ENCODE measurements around the gene ERICH6. TPM values are rescaled to one million over a fixed set of nuclear protein-coding genes. Genes with fewer than 3 reads are reported as not detected.
"Not testable (repeated sequence)": the region's sequence is repeated elsewhere in the genome, so short reads cannot be mapped to it uniquely, and the experiment has no call there.

ERICH6 gene
- total RNA-seq, 2 experiments from 2014 or later: not detected

GRCh38 chr3:150623945-150624344 lies 79.8 kb downstream of the ERICH6 start:
- H3K27ac Mint-ChIP-seq: peak overlapping the region; percentile 35
- H3K4me3 Mint-ChIP-seq: no peak overlapping the region
- no peaks in the 10 kb centered on the region for H3K27me3 Mint-ChIP-seq
- no peaks in the 10 kb centered on the region for H3K9me3 Mint-ChIP-seq
- peaks cover 14% of the 10 kb centered on the region for H3K36me3 Mint-ChIP-seq
- no peak for DNase-seq
- peaks cover 22% of the 10 kb centered on the region for H3K4me1 Mint-ChIP-seq

DNA sequence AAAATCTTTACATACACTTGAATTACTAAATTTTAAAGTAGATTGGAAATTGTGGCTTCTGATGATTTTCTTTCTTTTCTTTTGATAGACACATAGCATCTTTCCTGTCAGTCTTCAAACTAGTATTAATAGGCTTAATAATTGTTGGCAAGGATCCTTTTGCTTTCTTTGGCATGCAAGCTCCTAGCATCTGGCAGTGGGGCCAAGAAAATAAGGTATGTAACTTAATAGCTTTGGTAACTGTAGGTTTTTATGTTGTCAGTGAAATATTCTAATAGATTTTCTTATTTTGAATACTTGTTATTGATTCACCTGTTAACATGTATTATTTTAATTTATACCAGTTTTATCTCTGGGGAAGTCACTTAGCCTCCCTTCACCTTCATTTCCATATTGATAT lies 80.8 kb downstream of the ERICH6 start:
- not testable (repeated sequence) for DNase-seq

GRCh38 chr3:150620002-150620689 lies 83.6 kb downstream of the ERICH6 start:
- peaks cover 28% of the 10 kb centered on the region for H3K36me3 Mint-ChIP-seq
- DNase-seq: no peak
- no peaks in the 10 kb centered on the region for H3K27me3 Mint-ChIP-seq
- H3K4me3 Mint-ChIP-seq: no peak overlapping the region
- H3K9me3 Mint-ChIP-seq: peaks cover 2% of the 10 kb centered on the region
- peaks cover 29% of the 10 kb centered on the region for H3K4me1 Mint-ChIP-seq
- no peak overlapping the region for H3K27ac Mint-ChIP-seq

More for the DNA sequence above, 80.8 kb downstream of the ERICH6 start:
- H3K27me3 Mint-ChIP-seq, H3K9me3 Mint-ChIP-seq, H3K4me3 Mint-ChIP-seq, H3K27ac Mint-ChIP-seq: not testable (repeated sequence)
- Mint-ChIP-seq H3K36me3 (peaks cover 23% of the 10 kb centered on the region), H3K4me1 (peaks cover 27% of the 10 kb centered on the region)

GRCh38 chr3:150613709-150614480 lies 89.8 kb downstream of the ERICH6 start:
- no peak overlapping the region for H3K27ac Mint-ChIP-seq
- DNase-seq: no peak
- H3K36me3 Mint-ChIP-seq: peaks cover 63% of the 10 kb centered on the region
- no peaks in the 10 kb centered on the region for H3K27me3 Mint-ChIP-seq
- H3K4me1 Mint-ChIP-seq: peaks cover 54% of the 10 kb centered on the region
- H3K4me3 Mint-ChIP-seq: no peak overlapping the region
- H3K9me3 Mint-ChIP-seq: peaks cover 3% of the 10 kb centered on the region

- peaks cover 54% of the 10 kb centered on the region for H3K4me1 Mint-ChIP-seq
- peaks cover 56% of the 10 kb centered on the region for H3K36me3 Mint-ChIP-seq
- no peak for DNase-seq
- peaks cover 3% of the 10 kb centered on the region for H3K9me3 Mint-ChIP-seq
- no peaks in the 10 kb centered on the region for H3K27me3 Mint-ChIP-seq
- H3K27ac Mint-ChIP-seq: no peak overlapping the region
- no peak overlapping the region for H3K4me3 Mint-ChIP-seq
These were observed 90.7 kb downstream of the ERICH6 start for GRCh38 chr3:150613034-150613433.

DNA sequence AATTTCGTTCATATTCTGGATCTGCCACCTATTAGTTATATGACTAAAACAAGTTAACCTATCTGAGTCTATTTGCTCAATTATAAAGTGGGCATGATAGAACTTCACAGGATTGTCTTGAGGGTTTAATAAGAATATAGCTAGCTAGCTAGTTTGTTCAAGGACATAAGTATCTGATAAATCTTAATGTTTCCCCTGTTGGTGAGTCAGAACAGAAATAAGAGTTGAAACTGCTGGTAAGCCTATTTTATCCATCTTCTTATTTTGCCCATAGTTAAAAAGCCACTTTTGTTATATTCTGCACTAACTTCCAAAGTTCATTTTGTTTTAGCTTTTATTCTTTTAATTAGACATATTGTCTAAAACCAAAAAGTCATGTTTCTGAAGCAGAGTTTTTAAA lies 91.2 kb downstream of the ERICH6 start:
- peaks cover 3% of the 10 kb centered on the region for H3K9me3 Mint-ChIP-seq
- no peak overlapping the region for H3K4me3 Mint-ChIP-seq
- H3K27ac Mint-ChIP-seq: no peak overlapping the region
- no peaks in the 10 kb centered on the region for H3K27me3 Mint-ChIP-seq
- peaks cover 55% of the 10 kb centered on the region for H3K36me3 Mint-ChIP-seq
- peaks cover 58% of the 10 kb centered on the region for H3K4me1 Mint-ChIP-seq
- DNase-seq: no peak

DNA sequence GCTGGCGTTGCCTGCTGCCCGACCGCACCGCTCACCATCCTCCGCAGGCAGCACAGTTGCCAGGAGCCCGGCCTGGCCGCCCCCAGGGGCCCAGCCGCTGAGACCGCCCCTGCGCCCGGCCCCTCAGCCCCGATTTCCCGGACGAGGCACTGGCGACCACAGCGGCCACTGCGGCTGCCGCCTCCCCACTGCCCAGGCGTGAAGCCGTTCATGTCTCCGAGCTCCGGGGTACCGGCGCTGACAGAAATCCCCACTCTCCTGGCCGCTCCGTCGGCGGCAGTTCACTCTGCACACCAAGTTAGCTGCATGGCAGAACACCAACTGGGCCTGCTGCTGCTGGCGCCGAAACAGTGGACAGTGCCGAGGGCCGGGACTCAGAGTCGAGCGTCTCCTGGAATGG lies 92.1 kb downstream of the ERICH6 start:
- Mint-ChIP-seq H3K27ac (no peak overlapping the region), H3K4me1 (peaks cover 64% of the 10 kb centered on the region), H3K4me3 (no peak overlapping the region), H3K36me3 (peaks cover 55% of the 10 kb centered on the region), H3K9me3 (peaks cover 3% of the 10 kb centered on the region), H3K27me3 (no peaks in the 10 kb centered on the region)
- no peak for DNase-seq

GRCh38 chr3:150610785-150611184 lies 92.9 kb downstream of the ERICH6 start:
- Mint-ChIP-seq H3K9me3 (peaks cover 3% of the 10 kb centered on the region), H3K36me3 (peaks cover 64% of the 10 kb centered on the region), H3K4me3 (no peak overlapping the region)

GRCh38 chr3:150609988-150610387 lies 93.7 kb downstream of the ERICH6 start:
- Mint-ChIP-seq H3K4me1 (peaks cover 75% of the 10 kb centered on the region), H3K27ac (peak overlapping the region; percentile 48), H3K36me3 (peaks cover 65% of the 10 kb centered on the region), H3K4me3 (no peak overlapping the region), H3K9me3 (peaks cover 1% of the 10 kb centered on the region), H3K27me3 (no peaks in the 10 kb centered on the region)
- DNase-seq: no peak

More at GRCh38 chr3:150610785-150611184, 92.9 kb downstream of the ERICH6 start:
- H3K27ac Mint-ChIP-seq: no peak overlapping the region
- H3K4me1 Mint-ChIP-seq: peaks cover 71% of the 10 kb centered on the region
- no peaks in the 10 kb centered on the region for H3K27me3 Mint-ChIP-seq
- no peak for DNase-seq

Other genes with a start within 250 kb of the ERICH6 start
- gene SERP1, start 157.4 kb downstream of the ERICH6 start, total RNA-seq: 100 to 1,000 TPM; 121 to 123 TPM
- gene EIF2A, start 157.1 kb downstream of the ERICH6 start, total RNA-seq: 100 to 1,000 TPM; 147 to 149 TPM
- gene SELENOT, start 100.6 kb downstream of the ERICH6 start, total RNA-seq: 100 to 1,000 TPM; 107 to 110 TPM
- gene SIAH2, start 59.2 kb upstream of the ERICH6 start, total RNA-seq: 10 to 100 TPM; 89.1 to 94.4 TPM
- not detected for gene MINDY4B, start 201.5 kb upstream of the ERICH6 start, total RNA-seq

Data from activated naive CD8-positive, alpha-beta T cell treated with anti-CD3 and anti-CD28 coated beads for 36 hours (primary cell).